Liver (tissue), 9 donors: ENCODE measurements around the gene YDJC. TPM values are rescaled to one million over a fixed set of nuclear protein-coding genes. Genes with fewer than 3 reads are reported as not detected.

Experiments
- DNase-seq: peaks from one replicate; pipeline ENCODE4 v3.0.0-alpha.2; 2017; ENCODE audit warnings: low spot score
- H3K27ac ChIP-seq, 2 donors: one replicate each; pipeline ENCODE4 v1.7.0; 2013; ENCODE audit warnings: inconsistent platforms in 2 of 2, low read length in 2 of 2, control low read depth in 1 of 2, low read depth in 1 of 2, mild to moderate bottlenecking in 1 of 2
- H3K27me3 ChIP-seq, 4 donors: one replicate each; pipeline versions ENCODE4 v1.6.1 to v1.7.0; 2013; ENCODE audit warnings: low read length in 3 of 4, inconsistent platforms in 1 of 4, mild to moderate bottlenecking in 1 of 4, moderate library complexity in 1 of 4; ENCODE audit not compliant: control insufficient read depth in 4 of 4, insufficient read depth in 4 of 4
- H3K36me3 ChIP-seq, 4 donors: one replicate each; pipeline versions ENCODE4 v1.6.1 to v1.7.0; 2013; ENCODE audit warnings: low read length in 3 of 4, mild to moderate bottlenecking in 3 of 4, low read depth in 1 of 4, moderate library complexity in 1 of 4; ENCODE audit not compliant: control insufficient read depth in 4 of 4, insufficient read depth in 3 of 4
- H3K4me1 ChIP-seq, 4 donors: one replicate each; pipeline versions ENCODE4 v1.6.1 to v1.7.0; 2013; ENCODE audit warnings: low read length in 3 of 4, mild to moderate bottlenecking in 3 of 4, moderate library complexity in 1 of 4; ENCODE audit not compliant: control insufficient read depth in 4 of 4, insufficient read depth in 4 of 4
- H3K4me3 ChIP-seq, 3 donors: one replicate each; pipeline versions ENCODE4 v1.6.1 to v1.7.0; 2013; ENCODE audit warnings: low read length in 3 of 3, control low read depth in 1 of 3, low read depth in 1 of 3, mild to moderate bottlenecking in 1 of 3
- H3K9ac ChIP-seq, 2 donors: one replicate each; pipeline ENCODE4 v1.7.0; 2013; ENCODE audit warnings: low read length in 2 of 2, mild to moderate bottlenecking in 2 of 2, moderate library complexity in 2 of 2, control low read depth in 1 of 2, low read depth in 1 of 2
- H3K9me3 ChIP-seq, 4 donors: one replicate each; pipeline versions ENCODE4 v1.6.1 to v1.7.0; 2013; ENCODE audit warnings: low read length in 3 of 4; ENCODE audit not compliant: control insufficient read depth in 4 of 4
- EGR1 ChIP-seq, 2 donors: IDR thresholded peaks; 2 replicates each; pipeline ENCODE4 v1.6.1; 2016 to 2018; ENCODE audit warnings: antibody characterized with exemption in 2 of 2, low read depth in 2 of 2
- FOXA2 ChIP-seq: IDR thresholded peaks from 2 replicates; pipeline ENCODE4 v1.6.1; 2016; ENCODE audit warnings: antibody characterized with exemption
- GABPA ChIP-seq, 2 donors: IDR thresholded peaks in 1 of 2; conservative IDR thresholded peaks in 1 of 2; 2 replicates each; pipeline ENCODE4 v1.6.1; 2016; ENCODE audit warnings: antibody characterized with exemption in 2 of 2, mild to moderate bottlenecking in 1 of 2, moderate library complexity in 1 of 2
- HNF4A ChIP-seq, 2 donors: conservative IDR thresholded peaks; 2 replicates each; pipeline ENCODE4 v1.6.1; 2016; ENCODE audit warnings: antibody characterized with exemption in 2 of 2, mild to moderate bottlenecking in 2 of 2
- HNF4G ChIP-seq: IDR thresholded peaks from 2 replicates; pipeline ENCODE4 v1.6.1; 2016; ENCODE audit warnings: antibody characterized with exemption
- JUND ChIP-seq, 2 donors: IDR thresholded peaks; 2 replicates each; pipeline ENCODE4 v1.6.1; 2016; ENCODE audit warnings: antibody characterized with exemption in 2 of 2
- NR2F2 ChIP-seq: IDR thresholded peaks from 2 replicates; pipeline ENCODE4 v1.6.1; 2016; ENCODE audit warnings: antibody characterized with exemption
- RAD21 ChIP-seq, 2 donors: IDR thresholded peaks; 2 replicates each; pipeline ENCODE4 v1.6.1; 2016; ENCODE audit warnings: antibody characterized with exemption in 2 of 2, mild to moderate bottlenecking in 2 of 2
- RXRA ChIP-seq, 2 donors: IDR thresholded peaks; 2 replicates each; pipeline ENCODE4 v1.6.1; 2017 to 2018; ENCODE audit warnings: antibody characterized with exemption in 2 of 2, mild to moderate bottlenecking in 1 of 2
- SP1 ChIP-seq: IDR thresholded peaks from 2 replicates; pipeline ENCODE4 v1.6.1; 2018; ENCODE audit warnings: antibody characterized with exemption, mild to moderate bottlenecking
- YY1 ChIP-seq: IDR thresholded peaks from 2 replicates; pipeline ENCODE4 v1.6.1; 2016; ENCODE audit warnings: antibody characterized with exemption, mild to moderate bottlenecking
- WGBS: extraction: QIAGEN DNeasy Blood & Tissue Kit; methylation state at CpG from one replicate; pipeline ENCODE4 v1.1.7; 2013; 5-methylcytosine and 5-hydroxymethylcytosine counted together
- polyA plus RNA-seq, 2 donors: library from polyadenylated mRNA; stranded (reverse) in 1 of 2; unstranded in 1 of 2; fragments of 200-250 nt in 1 of 2; fragments of >200 nt in 1 of 2; fragmentation: Nextera tagmentation in 1 of 2; extraction: Ambion mirVana in 1 of 2; gene quantifications; one replicate each; pipeline versions ENCODE4 v1.2.1 to v1.2.3, GENCODE V29; 2013 to 2015
- total RNA-seq, 2 donors: library from RNA; depleted of rRNA; stranded (reverse); fragments of >200 nt; gene quantifications; one replicate each; pipeline ENCODE4 v1.2.3, GENCODE V29; 2014
- TF ChIP-seq, protein P1 (sequence below): IDR thresholded peaks from 2 replicates; pipeline ENCODE4 v1.6.1; 2016; ENCODE audit warnings: antibody characterized with exemption
- TF ChIP-seq, protein P2 (sequence below): IDR thresholded peaks from 2 replicates; pipeline ENCODE4 v1.6.1; 2016; ENCODE audit warnings: antibody characterized with exemption
- TF ChIP-seq, protein P3 (sequence below): IDR thresholded peaks from 2 replicates; pipeline ENCODE4 v1.6.1; 2016; ENCODE audit warnings: antibody characterized with exemption, mild to moderate bottlenecking
- TF ChIP-seq, protein P4 (sequence below): fragments of 150-350 bp; IDR thresholded peaks from 2 replicates; pipeline ENCODE4 v1.5.1; 2017; ENCODE audit warnings: improper control_type of control experiment, low read depth, low read length; ENCODE audit not compliant: missing input control
- donor health status: healthy.
- donor health status: healthy.
- donor health status: healthy.
- donor health status: healthy.
- donor health status: healthy.

The YDJC gene
- total and polyA plus RNA-seq, 4 donors: 8.0 to 18.7 (median 8.3) TPM

DNA sequence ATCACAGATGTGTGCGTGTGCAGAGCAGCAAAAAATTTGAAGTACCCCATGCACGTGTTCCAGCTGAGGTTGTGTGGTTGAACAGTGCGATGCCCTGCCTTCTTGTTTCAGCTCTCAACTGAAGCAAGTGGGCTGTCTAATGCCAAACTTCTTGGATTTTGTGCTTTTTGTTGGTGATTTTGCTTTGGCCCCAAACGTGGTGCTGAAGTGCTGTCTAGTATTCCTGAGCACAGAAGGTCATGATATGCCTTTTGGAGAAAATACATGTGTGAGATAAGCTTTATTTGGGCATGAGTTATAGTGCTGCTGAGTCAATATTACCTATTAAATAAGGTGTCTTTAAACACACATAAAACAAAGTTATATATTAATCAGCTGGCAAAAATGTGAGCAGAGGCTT is 14.1 kb downstream of the YDJC start:
- peaks cover 3 to 30% (median 20%) of the 10 kb centered on the region in 4 donors for H3K36me3 ChIP-seq
- H3K27ac ChIP-seq: no peak overlapping the region

DNA sequence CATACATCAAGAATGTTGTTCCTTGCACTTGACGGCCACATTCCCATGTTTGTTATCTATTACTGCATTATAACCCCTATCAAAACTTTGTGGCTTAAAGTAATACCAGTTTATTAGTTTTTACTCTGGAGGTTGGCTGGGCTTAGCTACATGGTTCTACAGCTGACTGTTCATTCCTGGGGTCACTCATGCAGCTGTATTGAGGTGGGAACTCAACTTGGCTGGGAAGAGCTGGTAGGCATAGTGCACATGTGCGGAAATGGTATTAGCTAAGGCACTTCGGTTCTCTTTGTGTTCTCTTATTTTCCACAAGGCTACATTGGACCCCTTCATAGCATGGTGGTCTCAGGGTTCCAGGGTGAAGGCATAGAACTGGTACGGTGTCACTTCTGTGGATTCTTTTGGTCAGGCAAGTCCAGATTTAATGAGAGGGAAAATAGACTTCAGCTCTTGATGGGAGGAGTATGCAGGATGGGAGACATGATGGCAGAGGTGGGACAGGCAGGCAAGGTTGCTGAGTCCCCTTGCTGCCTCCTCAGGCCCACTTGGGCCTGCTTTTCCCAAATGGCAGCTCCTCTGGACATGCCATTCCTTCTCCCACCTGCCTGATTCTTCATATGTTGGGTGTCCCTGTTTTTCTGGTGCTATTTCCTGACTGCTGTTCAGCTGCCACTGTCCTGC is 16.1 kb downstream of the YDJC start:
- H3K27ac ChIP-seq: no peak overlapping the region
- peaks cover 3 to 33% (median 22%) of the 10 kb centered on the region in 4 donors for H3K36me3 ChIP-seq
- no peak overlapping the region for H3K4me3 ChIP-seq
- H3K27me3 ChIP-seq: no peaks in the 10 kb centered on the region
- no peaks in the 10 kb centered on the region for H3K4me1 ChIP-seq
- WGBS: 72% methylated on average over 4 of the region's 4 CpGs
- no peak overlapping the region for H3K9ac ChIP-seq
- no peaks in the 10 kb centered on the region for H3K9me3 ChIP-seq
- no peak for DNase-seq
- TF ChIP-seq NR2F2 (no peak), HNF4G (no peak), RAD21 (IDR thresholded peaks at IDR 0.05) (no peak), JUND (IDR thresholded peaks at IDR 0.05) (no peak), RXRA (IDR thresholded peaks at IDR 0.05) (no peak), HNF4A (conservative IDR thresholded peaks at IDR 0.05) (no peak), SP1 (no peak), YY1 (no peak), GABPA (IDR thresholded peaks at IDR 0.05 in 1 of 2, conservative IDR thresholded peaks at IDR 0.05 in 1 of 2) (no peak)
- TF ChIP-seq, protein P1, sequence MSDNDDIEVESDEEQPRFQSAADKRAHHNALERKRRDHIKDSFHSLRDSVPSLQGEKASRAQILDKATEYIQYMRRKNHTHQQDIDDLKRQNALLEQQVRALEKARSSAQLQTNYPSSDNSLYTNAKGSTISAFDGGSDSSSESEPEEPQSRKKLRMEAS: no peak
- TF ChIP-seq, protein P2, sequence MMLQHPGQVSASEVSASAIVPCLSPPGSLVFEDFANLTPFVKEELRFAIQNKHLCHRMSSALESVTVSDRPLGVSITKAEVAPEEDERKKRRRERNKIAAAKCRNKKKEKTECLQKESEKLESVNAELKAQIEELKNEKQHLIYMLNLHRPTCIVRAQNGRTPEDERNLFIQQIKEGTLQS: no peak
- TF ChIP-seq, protein P3, sequence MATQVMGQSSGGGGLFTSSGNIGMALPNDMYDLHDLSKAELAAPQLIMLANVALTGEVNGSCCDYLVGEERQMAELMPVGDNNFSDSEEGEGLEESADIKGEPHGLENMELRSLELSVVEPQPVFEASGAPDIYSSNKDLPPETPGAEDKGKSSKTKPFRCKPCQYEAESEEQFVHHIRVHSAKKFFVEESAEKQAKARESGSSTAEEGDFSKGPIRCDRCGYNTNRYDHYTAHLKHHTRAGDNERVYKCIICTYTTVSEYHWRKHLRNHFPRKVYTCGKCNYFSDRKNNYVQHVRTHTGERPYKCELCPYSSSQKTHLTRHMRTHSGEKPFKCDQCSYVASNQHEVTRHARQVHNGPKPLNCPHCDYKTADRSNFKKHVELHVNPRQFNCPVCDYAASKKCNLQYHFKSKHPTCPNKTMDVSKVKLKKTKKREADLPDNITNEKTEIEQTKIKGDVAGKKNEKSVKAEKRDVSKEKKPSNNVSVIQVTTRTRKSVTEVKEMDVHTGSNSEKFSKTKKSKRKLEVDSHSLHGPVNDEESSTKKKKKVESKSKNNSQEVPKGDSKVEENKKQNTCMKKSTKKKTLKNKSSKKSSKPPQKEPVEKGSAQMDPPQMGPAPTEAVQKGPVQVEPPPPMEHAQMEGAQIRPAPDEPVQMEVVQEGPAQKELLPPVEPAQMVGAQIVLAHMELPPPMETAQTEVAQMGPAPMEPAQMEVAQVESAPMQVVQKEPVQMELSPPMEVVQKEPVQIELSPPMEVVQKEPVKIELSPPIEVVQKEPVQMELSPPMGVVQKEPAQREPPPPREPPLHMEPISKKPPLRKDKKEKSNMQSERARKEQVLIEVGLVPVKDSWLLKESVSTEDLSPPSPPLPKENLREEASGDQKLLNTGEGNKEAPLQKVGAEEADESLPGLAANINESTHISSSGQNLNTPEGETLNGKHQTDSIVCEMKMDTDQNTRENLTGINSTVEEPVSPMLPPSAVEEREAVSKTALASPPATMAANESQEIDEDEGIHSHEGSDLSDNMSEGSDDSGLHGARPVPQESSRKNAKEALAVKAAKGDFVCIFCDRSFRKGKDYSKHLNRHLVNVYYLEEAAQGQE: no peak

More for the DNA sequence above, 14.1 kb downstream of the YDJC start:
- no peak for DNase-seq
- H3K27me3 ChIP-seq: no peaks in the 10 kb centered on the region
- WGBS: 78% methylated on average over 4 of the region's 4 CpGs
- H3K9ac ChIP-seq: no peak overlapping the region
- H3K4me3 ChIP-seq: no peak overlapping the region
- no peaks in the 10 kb centered on the region for H3K4me1 ChIP-seq
- no peaks in the 10 kb centered on the region for H3K9me3 ChIP-seq
- TF ChIP-seq NR2F2 (no peak), HNF4G (no peak), FOXA2 (no peak), EGR1 (IDR thresholded peaks at IDR 0.05; ENCODE audit: low read depth in 2 of 2) (no peak), RXRA (IDR thresholded peaks at IDR 0.05) (no peak), HNF4A (conservative IDR thresholded peaks at IDR 0.05) (no peak), SP1 (no peak), JUND (IDR thresholded peaks at IDR 0.05) (no peak)
- TF ChIP-seq, protein P3: no peak
- TF ChIP-seq, protein P2: no peak
- TF ChIP-seq, protein P4, sequence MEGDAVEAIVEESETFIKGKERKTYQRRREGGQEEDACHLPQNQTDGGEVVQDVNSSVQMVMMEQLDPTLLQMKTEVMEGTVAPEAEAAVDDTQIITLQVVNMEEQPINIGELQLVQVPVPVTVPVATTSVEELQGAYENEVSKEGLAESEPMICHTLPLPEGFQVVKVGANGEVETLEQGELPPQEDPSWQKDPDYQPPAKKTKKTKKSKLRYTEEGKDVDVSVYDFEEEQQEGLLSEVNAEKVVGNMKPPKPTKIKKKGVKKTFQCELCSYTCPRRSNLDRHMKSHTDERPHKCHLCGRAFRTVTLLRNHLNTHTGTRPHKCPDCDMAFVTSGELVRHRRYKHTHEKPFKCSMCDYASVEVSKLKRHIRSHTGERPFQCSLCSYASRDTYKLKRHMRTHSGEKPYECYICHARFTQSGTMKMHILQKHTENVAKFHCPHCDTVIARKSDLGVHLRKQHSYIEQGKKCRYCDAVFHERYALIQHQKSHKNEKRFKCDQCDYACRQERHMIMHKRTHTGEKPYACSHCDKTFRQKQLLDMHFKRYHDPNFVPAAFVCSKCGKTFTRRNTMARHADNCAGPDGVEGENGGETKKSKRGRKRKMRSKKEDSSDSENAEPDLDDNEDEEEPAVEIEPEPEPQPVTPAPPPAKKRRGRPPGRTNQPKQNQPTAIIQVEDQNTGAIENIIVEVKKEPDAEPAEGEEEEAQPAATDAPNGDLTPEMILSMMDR: no peak
